Ovary (tissue), 3 donors: ENCODE data around the gene MAML2.

Experiments used
- EP300 ChIP-seq: sonication (generic); formaldehyde crosslinking; IDR thresholded peaks from one replicate; pipeline ENCODE4 v1.6.1; 2017; ENCODE audit warnings: antibody characterized with exemption
- POLR2A ChIP-seq: fragments of 450-650 bp; IDR thresholded peaks from one replicate; pipeline ENCODE4 v1.6.1; 2017; ENCODE audit warnings: antibody characterized with exemption, mild to moderate bottlenecking, moderate library complexity
- TF ChIP-seq, protein P1 (sequence below), 3 donors: fragments of 450-650 bp in 2 of 3; fragments of 200-600 bp in 1 of 3; IDR thresholded peaks; one replicate each; pipeline versions ENCODE4 v1.5.1 to v1.8.0; 2016 to 2022; ENCODE audit warnings: antibody characterized with exemption in 3 of 3, mild to moderate bottlenecking in 1 of 3
- donor health status: DM: no; HTN: no; CAD: no.

- TF ChIP-seq, protein P1, sequence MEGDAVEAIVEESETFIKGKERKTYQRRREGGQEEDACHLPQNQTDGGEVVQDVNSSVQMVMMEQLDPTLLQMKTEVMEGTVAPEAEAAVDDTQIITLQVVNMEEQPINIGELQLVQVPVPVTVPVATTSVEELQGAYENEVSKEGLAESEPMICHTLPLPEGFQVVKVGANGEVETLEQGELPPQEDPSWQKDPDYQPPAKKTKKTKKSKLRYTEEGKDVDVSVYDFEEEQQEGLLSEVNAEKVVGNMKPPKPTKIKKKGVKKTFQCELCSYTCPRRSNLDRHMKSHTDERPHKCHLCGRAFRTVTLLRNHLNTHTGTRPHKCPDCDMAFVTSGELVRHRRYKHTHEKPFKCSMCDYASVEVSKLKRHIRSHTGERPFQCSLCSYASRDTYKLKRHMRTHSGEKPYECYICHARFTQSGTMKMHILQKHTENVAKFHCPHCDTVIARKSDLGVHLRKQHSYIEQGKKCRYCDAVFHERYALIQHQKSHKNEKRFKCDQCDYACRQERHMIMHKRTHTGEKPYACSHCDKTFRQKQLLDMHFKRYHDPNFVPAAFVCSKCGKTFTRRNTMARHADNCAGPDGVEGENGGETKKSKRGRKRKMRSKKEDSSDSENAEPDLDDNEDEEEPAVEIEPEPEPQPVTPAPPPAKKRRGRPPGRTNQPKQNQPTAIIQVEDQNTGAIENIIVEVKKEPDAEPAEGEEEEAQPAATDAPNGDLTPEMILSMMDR (IDR thresholded peaks at IDR 0.05): no peak
- TF ChIP-seq POLR2A (no peak), EP300 (no peak)
These were observed 357.7 kb downstream of the MAML2 start for GRCh38 chr11:95985174-95985808.
